Cardiac fibroblast (primary cell): ENCODE results near the gene ITGA1.

Experiments used
- DNase-seq, 2 donors: peaks; one replicate each; pipeline versions ENCODE4 v3.0.0 to v3.0.0-alpha.2; 2010; ENCODE audit warnings: low read depth in 2 of 2
- H3K4me3 ChIP-seq, 2 donors: replicated peaks in 1 of 2; 1 replicate in 1 of 2; 2 replicates in 1 of 2; pipeline ENCODE4 v1.5.1; 2011; ENCODE audit warnings: low read depth in 2 of 2, low read length in 2 of 2, mild to moderate bottlenecking in 2 of 2, moderate library complexity in 1 of 2
- TF ChIP-seq, protein P1 (sequence below): IDR thresholded peaks from one replicate; pipeline ENCODE4 v1.5.1; 2011; ENCODE audit warnings: low read depth, mild to moderate bottlenecking, low read length, inconsistent platforms

The ITGA1 gene

DNA sequence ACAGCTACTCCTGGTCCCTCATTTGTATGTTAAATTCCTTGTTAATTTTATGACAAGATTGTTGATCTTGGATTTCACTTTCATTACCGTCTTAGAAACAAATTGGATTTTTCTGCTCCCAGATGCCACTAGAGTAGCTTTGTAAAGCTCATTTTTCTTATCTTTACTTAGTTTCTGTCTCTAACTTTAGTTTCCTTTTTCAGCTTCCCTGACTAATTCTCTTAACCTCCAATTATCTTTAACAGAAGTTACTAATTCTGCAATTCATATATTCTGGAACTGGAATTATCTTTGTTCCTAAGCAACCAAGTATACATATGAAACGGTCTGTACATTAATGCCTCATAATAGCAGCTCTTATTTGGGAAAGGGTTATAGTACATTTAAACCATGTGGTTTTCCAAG lies 16.7 kb downstream of the ITGA1 start:
- DNase-seq = peak in 1 of 2 donors; percentile 51
- H3K4me3 ChIP-seq = peak overlapping the region in 1 of 2 donors; percentile 86
- TF ChIP-seq, protein P1, sequence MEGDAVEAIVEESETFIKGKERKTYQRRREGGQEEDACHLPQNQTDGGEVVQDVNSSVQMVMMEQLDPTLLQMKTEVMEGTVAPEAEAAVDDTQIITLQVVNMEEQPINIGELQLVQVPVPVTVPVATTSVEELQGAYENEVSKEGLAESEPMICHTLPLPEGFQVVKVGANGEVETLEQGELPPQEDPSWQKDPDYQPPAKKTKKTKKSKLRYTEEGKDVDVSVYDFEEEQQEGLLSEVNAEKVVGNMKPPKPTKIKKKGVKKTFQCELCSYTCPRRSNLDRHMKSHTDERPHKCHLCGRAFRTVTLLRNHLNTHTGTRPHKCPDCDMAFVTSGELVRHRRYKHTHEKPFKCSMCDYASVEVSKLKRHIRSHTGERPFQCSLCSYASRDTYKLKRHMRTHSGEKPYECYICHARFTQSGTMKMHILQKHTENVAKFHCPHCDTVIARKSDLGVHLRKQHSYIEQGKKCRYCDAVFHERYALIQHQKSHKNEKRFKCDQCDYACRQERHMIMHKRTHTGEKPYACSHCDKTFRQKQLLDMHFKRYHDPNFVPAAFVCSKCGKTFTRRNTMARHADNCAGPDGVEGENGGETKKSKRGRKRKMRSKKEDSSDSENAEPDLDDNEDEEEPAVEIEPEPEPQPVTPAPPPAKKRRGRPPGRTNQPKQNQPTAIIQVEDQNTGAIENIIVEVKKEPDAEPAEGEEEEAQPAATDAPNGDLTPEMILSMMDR = no peak

DNA sequence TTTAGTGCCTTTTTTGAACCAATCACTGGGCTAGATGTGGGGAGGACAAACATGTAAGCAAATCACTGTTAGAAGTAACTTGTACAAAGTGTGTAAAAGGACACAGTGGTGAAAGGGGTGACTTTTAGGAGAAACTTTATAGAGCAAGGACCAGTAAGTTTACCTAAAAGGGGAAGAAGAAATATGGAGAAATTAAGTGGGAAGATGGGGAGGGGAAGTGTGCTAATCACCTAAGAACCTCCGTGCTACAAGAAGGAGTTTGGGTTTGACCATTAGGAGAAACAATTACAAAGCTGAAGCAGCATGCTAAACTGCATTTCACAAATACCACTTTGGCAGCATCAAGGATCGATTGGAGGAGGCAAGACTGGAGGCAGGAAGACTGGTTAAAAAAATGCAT lies 17.3 kb downstream of the ITGA1 start:
- no peak for DNase-seq
- H3K4me3 ChIP-seq = no peak overlapping the region
- TF ChIP-seq, protein P1 = no peak

DNA sequence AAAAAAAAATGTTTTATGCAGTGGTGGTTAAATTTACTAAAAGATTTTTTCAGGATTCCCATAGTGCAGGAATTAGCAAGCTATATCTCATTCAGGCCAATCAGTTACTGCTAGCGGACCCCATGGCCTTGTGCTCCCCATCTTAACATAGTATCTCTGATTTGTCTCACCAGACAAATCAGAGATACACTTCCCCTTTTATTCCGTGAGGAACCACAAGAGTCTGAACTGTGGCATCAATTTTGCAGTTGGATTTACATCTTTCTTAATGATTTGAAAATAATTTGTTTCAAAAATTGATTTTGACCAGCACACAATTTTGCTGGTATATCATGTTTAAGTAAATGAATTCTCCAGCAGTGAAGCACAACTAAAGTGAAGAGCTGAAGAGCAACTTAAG lies 17.9 kb downstream of the ITGA1 start:
- TF ChIP-seq, protein P1 = no peak
- no peak overlapping the region for H3K4me3 ChIP-seq
- DNase-seq = no peak

DNA sequence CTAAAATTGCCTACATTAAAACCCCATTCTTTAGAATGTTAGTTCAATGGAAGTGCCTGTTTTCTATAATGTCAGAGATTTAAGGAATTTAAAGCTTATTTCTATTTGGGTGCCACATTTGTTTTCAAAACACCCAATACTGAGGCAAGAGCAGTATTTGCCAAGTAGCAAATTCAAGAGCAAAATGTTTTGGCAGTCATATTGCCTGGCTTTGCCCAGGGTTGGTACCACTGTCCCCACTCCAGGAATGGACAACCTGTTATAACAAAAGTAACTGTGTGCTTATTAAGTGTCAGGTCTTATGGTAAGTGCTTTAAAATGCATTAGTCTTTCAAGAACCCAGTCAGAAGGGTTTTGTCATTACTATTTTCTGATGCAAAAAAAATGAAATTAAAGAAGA lies 19.3 kb downstream of the ITGA1 start:
- TF ChIP-seq, protein P1 = no peak
- no peak overlapping the region for H3K4me3 ChIP-seq
- DNase-seq = no peak

DNA sequence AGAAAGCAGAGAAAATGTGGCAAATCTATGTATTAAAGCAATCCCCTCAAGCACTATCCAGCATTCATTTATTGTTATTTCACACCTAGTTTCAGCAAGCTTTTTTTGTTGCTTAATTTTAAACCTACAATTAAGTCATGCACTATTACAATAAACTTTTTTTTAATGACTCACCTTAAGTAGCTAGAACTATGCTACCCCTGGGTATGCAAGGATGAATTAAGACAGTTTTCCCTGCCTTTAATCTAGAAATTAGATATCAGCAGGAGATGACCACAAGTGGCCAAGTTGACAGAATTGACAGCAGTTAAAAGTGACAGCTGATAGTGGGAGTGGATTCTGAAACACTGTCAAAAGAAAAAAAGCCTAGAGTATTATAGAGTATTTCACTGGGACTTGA lies 20.0 kb downstream of the ITGA1 start:
- TF ChIP-seq, protein P1 = no peak
- H3K4me3 ChIP-seq = no peak overlapping the region
- no peak for DNase-seq

DNA sequence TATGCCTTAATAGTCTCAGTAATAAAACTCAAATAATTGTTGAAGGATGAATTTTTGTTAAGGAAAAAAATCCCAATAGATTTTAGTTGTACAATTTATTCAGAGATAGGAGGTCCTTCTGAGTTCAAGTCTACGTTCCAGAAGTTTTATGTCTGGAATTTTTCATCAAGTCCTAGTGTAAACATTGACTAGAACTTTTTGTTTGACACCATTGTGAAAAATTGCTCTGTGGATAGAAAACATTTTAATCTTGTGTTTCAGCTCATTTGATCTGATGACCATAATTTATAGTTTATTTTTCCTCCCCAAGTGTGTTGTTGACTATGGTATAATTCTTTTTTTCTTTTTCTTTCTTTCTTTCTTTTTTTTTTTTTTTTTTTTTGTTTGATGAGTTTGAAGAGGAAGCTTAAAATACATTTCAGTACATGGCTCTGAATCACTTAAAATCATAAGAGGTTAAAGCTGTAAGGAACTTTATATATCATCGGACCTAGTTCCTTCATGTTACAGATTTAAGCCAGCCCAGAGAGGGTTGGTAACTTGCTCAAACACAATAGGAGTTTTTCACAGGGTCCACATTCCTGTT lies 20.7 kb downstream of the ITGA1 start:
- peak in 1 of 2 donors; percentile 42 for DNase-seq
- H3K4me3 ChIP-seq = no peak overlapping the region
- TF ChIP-seq, protein P1 = no peak

DNA sequence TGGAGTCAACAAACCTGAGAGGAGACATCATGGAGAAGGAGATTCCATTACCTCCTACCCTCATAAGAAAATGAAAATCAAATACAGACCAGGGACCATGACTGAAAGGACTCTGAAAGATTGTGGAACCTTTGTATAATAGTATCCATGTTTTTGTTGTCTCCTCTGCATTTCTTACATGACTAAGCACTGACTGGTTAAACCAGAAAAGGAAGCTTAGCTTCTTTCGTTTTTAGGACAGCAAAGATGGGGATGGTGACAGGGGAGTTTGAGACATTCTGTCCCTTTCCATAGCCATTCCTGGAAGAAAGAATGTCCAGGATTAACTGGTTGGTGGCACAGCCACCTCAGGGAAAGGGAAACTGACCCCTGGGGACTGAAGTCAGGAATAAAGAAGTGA lies 22.2 kb downstream of the ITGA1 start:
- H3K4me3 ChIP-seq = no peak overlapping the region
- TF ChIP-seq, protein P1 = no peak
- DNase-seq = peak in 1 of 2 donors; percentile 69
